ENCODE results near the gene RPS2.
"Not testable (repeated sequence)": the region's sequence is repeated elsewhere in the genome, so short reads cannot be mapped to it uniquely, and the experiment has no call there.

RPS2 gene

GRCh38 chr16:1964506-1965395 lies at the start of gene RPS2:
Gene RPS2, minus strand, starts transcription at chr16:1964826. Its CDS starts 201 bp downstream, at chr16:1964625.
- TF ChIP-seq CTCF (conservative IDR thresholded peaks at IDR 0.05; ENCODE audit: low read depth, low read length): no peak
- H3K4me3 ChIP-seq (ENCODE audit: low read length): peak within 1 kb of the TSS; percentile 70
- peak; percentile 94 for DNase-seq (ENCODE audit: low read depth)

GRCh38 chr16:2013527-2013926 lies 48.9 kb upstream of the RPS2 start:
- no peak overlapping the region for H3K4me3 ChIP-seq (ENCODE audit: low read length)
- no peak for TF ChIP-seq CTCF (conservative IDR thresholded peaks at IDR 0.05; ENCODE audit: low read depth, low read length)
- no peak for DNase-seq (ENCODE audit: low read depth)

GRCh38 chr16:2011726-2012125 lies 47.1 kb upstream of the RPS2 start:
- not testable (repeated sequence) for H3K4me3 ChIP-seq (ENCODE audit: low read length); DNase-seq (ENCODE audit: low read depth)

- no peak for DNase-seq (ENCODE audit: low read depth)
- peak within 1 kb of the TSS; percentile 76 for H3K4me3 ChIP-seq (ENCODE audit: low read length)
- TF ChIP-seq CTCF (conservative IDR thresholded peaks at IDR 0.05; ENCODE audit: low read depth, low read length): no peak
These were observed 45.3 kb upstream of the RPS2 start, which contains the start of gene ZNF598 for GRCh38 chr16:2009791-2010510. Gene ZNF598, minus strand, starts transcription at chr16:2009821.

GRCh38 chr16:2009164-2009711 lies 44.6 kb upstream of the RPS2 start:
- no peak for TF ChIP-seq CTCF (conservative IDR thresholded peaks at IDR 0.05; ENCODE audit: low read depth, low read length)
- no peak for DNase-seq (ENCODE audit: low read depth)
- H3K4me3 ChIP-seq (ENCODE audit: low read length): peak overlapping the region; percentile 76

- peak overlapping the region; percentile 76 for H3K4me3 ChIP-seq (ENCODE audit: low read length)
- DNase-seq (ENCODE audit: low read depth): no peak
- no peak for TF ChIP-seq CTCF (conservative IDR thresholded peaks at IDR 0.05; ENCODE audit: low read depth, low read length)
These were observed 44.1 kb upstream of the RPS2 start for GRCh38 chr16:2008631-2009163.

- TF ChIP-seq CTCF (conservative IDR thresholded peaks at IDR 0.05; ENCODE audit: low read depth, low read length): no peak
- H3K4me3 ChIP-seq (ENCODE audit: low read length): peak overlapping the region; percentile 76
- DNase-seq (ENCODE audit: low read depth): no peak
These were observed 43.4 kb upstream of the RPS2 start for GRCh38 chr16:2008009-2008526.

Measured in retinal pigment epithelial cell (primary cell).